ENCODE results near the gene NAALADL2. TPM values are rescaled to one million over a fixed set of nuclear protein-coding genes. Genes with fewer than 3 reads are reported as not detected.

The NAALADL2 gene
- total RNA-seq, 1 experiment from 2014 or later, result 12.8 TPM

- intact Hi-C loops (cut with micrococcal nuclease; ENCODE audit: unreplicated experiment), result no loop called here
- Histone ChIP-seq H3K4me2 (no peak overlapping the region), H2AFZ (no peak overlapping the region), H4K20me1 (ENCODE audit: insufficient read depth) (no peaks in the 10 kb centered on the region), H3K4me1 (replicated peaks; ENCODE audit: insufficient read depth) (no peaks in the 10 kb centered on the region), H3K9me3 (ENCODE audit: insufficient read depth, low read depth) (no peaks in the 10 kb centered on the region), H3K9me2 (ENCODE audit: insufficient read depth) (no peaks in the 10 kb centered on the region), H3K79me2 (ENCODE audit: low read depth) (no peaks in the 10 kb centered on the region), H3K4me3 (no peak overlapping the region), H3K27me3 (ENCODE audit: insufficient read depth, low read depth) (no peaks in the 10 kb centered on the region), H3F3A (ENCODE audit: insufficient read depth, low read depth) (no peaks in the 10 kb centered on the region), H3K36me3 (ENCODE audit: low read depth) (no peaks in the 10 kb centered on the region), H3K27ac (no peak overlapping the region)
- TF ChIP-seq CTCF (conservative IDR thresholded peaks at IDR 0.05) (no peak), EZH2 (IDR thresholded peaks at IDR 0.05; ENCODE audit: low read depth) (no peak)
- CTCF ChIA-PET, result no interaction called here
- BruUV-seq (replicated peaks), result no TSS peak
- no peak for DNase-seq
- POLR2A ChIA-PET (ENCODE audit: unreplicated experiment), result no interaction called here
Measured at GRCh38 chr3:175374705-175375104, 515.6 kb downstream of the NAALADL2 start.

GRCh38 chr3:175378348-175378747 lies 519.2 kb downstream of the NAALADL2 start:
- Histone ChIP-seq H3K36me3 (ENCODE audit: low read depth) (no peaks in the 10 kb centered on the region), H3K4me3 (no peak overlapping the region), H3F3A (ENCODE audit: insufficient read depth, low read depth) (no peaks in the 10 kb centered on the region; the same call in 1 of the 2 replicates), H2AFZ (no peak overlapping the region), H3K79me2 (ENCODE audit: low read depth) (no peaks in the 10 kb centered on the region), H3K27ac (no peak overlapping the region), H3K4me2 (no peak overlapping the region), H4K20me1 (ENCODE audit: insufficient read depth) (no peaks in the 10 kb centered on the region), H3K9me2 (ENCODE audit: insufficient read depth) (no peaks in the 10 kb centered on the region), H3K9me3 (ENCODE audit: insufficient read depth, low read depth) (no peaks in the 10 kb centered on the region), H3K4me1 (replicated peaks; ENCODE audit: insufficient read depth) (no peaks in the 10 kb centered on the region), H3K27me3 (ENCODE audit: insufficient read depth, low read depth) (no peaks in the 10 kb centered on the region)
- intact Hi-C loops (cut with micrococcal nuclease; ENCODE audit: unreplicated experiment), result no loop called here
- TF ChIP-seq CTCF (conservative IDR thresholded peaks at IDR 0.05), result no peak
- TF ChIP-seq EZH2 (IDR thresholded peaks at IDR 0.05; ENCODE audit: low read depth), result no peak
- no TSS peak for BruUV-seq (replicated peaks)
- CTCF ChIA-PET, result no interaction called here
- POLR2A ChIA-PET (ENCODE audit: unreplicated experiment), result interaction anchor here (0.6 kb wide), 1 partner anchor 280 kb away, joined by 5 read pairs; no protein-coding TSS in a partner anchor
- no peak for DNase-seq

- TF ChIP-seq EZH2 (IDR thresholded peaks at IDR 0.05; ENCODE audit: low read depth) (no peak), CTCF (conservative IDR thresholded peaks at IDR 0.05) (no peak)
- no peaks in the 10 kb centered on the region for H3K79me2 ChIP-seq (ENCODE audit: low read depth)
- DNase-seq, result no peak
- H3K4me1 ChIP-seq (replicated peaks; ENCODE audit: insufficient read depth), result no peaks in the 10 kb centered on the region; the same call in 1 of the 2 replicates
- no peak overlapping the region for H3K27ac ChIP-seq
- no peaks in the 10 kb centered on the region for H3K9me3 ChIP-seq (ENCODE audit: insufficient read depth, low read depth)
- H3K36me3 ChIP-seq (ENCODE audit: low read depth), result no peaks in the 10 kb centered on the region
- no peaks in the 10 kb centered on the region for H3K9me2 ChIP-seq (ENCODE audit: insufficient read depth)
- BruUV-seq (replicated peaks), result no TSS peak
- ChIA-PET POLR2A (ENCODE audit: unreplicated experiment) (no interaction called here), CTCF (no interaction called here)
- H2AFZ ChIP-seq, result no peak overlapping the region
- intact Hi-C loops (cut with micrococcal nuclease; ENCODE audit: unreplicated experiment), result no loop called here
- no peaks in the 10 kb centered on the region; the same call in 1 of the 2 replicates for H3F3A ChIP-seq (ENCODE audit: insufficient read depth, low read depth)
- no peak overlapping the region for H3K4me3 ChIP-seq
- no peaks in the 10 kb centered on the region for H4K20me1 ChIP-seq (ENCODE audit: insufficient read depth)
- no peaks in the 10 kb centered on the region for H3K27me3 ChIP-seq (ENCODE audit: insufficient read depth, low read depth)
- no peak overlapping the region for H3K4me2 ChIP-seq
Measured at GRCh38 chr3:175381685-175382084, 522.6 kb downstream of the NAALADL2 start.
